K562 (cell line): ENCODE measurements around the gene MFAP5. TPM values are rescaled to one million over a fixed set of nuclear protein-coding genes. Genes with fewer than 3 reads are reported as not detected.

ENCODE experiments used
- FOXK1 ChIP-seq: sonication (generic); formaldehyde crosslinking; IDR thresholded peaks from 2 replicates; pipeline ENCODE4 v1.8.0; 2022; ENCODE audit warnings: missing genetic modification reagents, mild to moderate bottlenecking, borderline replicate concordance
- GTF2E2 ChIP-seq: fragments of 200-800 bp; sonication (Bioruptor generic); IDR thresholded peaks from 2 replicates; pipeline ENCODE4 v1.6.1; 2016; ENCODE audit warnings: missing genetic modification characterization, missing compliant biosample characterization
- HDAC2 ChIP-seq: fragments of 450-650 bp; IDR thresholded peaks from 2 replicates; pipeline ENCODE4 v1.6.1; 2016; ENCODE audit warnings: mild to moderate bottlenecking
- HOXB6 ChIP-seq: fragments of 250-450 bp; sonication (Bioruptor Pico); IDR thresholded peaks from 2 replicates; pipeline ENCODE4 v1.5.1; 2022; ENCODE audit warnings: mild to moderate bottlenecking, borderline replicate concordance
- L3MBTL2 ChIP-seq: fragments of 450-650 bp; IDR thresholded peaks from 2 replicates; pipeline ENCODE4 v1.6.1; 2016; ENCODE audit warnings: mild to moderate bottlenecking, moderate library complexity
- NRF1 ChIP-seq, 2 experiments: fragments of 450-650 bp; IDR thresholded peaks in 1 of 2; conservative IDR thresholded peaks in 1 of 2; 2 replicates each; pipeline ENCODE4 v1.6.1; 2014; ENCODE audit warnings: mild to moderate bottlenecking in 2 of 2
- RCOR1 ChIP-seq, 2 experiments: IDR thresholded peaks; 2 replicates each; pipeline ENCODE4 v1.6.1; 2012; ENCODE audit warnings: low read depth in 2 of 2, low read length in 2 of 2, borderline replicate concordance in 1 of 2, improper control_type of control experiment in 1 of 2
- SAP30 ChIP-seq: fragments of 200-600 bp; sonication (generic); IDR thresholded peaks from 2 replicates; pipeline ENCODE4 v1.6.1; 2012; ENCODE audit warnings: borderline replicate concordance, low read depth, mild to moderate bottlenecking, moderate library complexity, low read length, control low read depth, inconsistent platforms; ENCODE audit not compliant: insufficient read depth, poor library complexity, severe bottlenecking
- SMARCA4 ChIP-seq: fragments of 450-650 bp; IDR thresholded peaks from 2 replicates; pipeline ENCODE4 v1.6.1; 2016
- TOE1 ChIP-seq, 2 experiments: fragments of 450-650 bp in 1 of 2; sonication (generic) in 1 of 2; formaldehyde crosslinking in 1 of 2; IDR thresholded peaks; 2 replicates each; pipeline versions ENCODE4 v1.7.1 to v1.8.0; 2016 to 2022; ENCODE audit warnings: borderline replicate concordance in 2 of 2, mild to moderate bottlenecking in 2 of 2, antibody characterized with exemption in 1 of 2, inconsistent platforms in 1 of 2, low read depth in 1 of 2, missing genetic modification reagents in 1 of 2, moderate library complexity in 1 of 2
- ZFPM2 ChIP-seq: fragments of 250-450 bp; sonication (Bioruptor Pico); IDR thresholded peaks from 2 replicates; pipeline ENCODE4 v1.5.1; 2022; ENCODE audit warnings: mild to moderate bottlenecking
- polyA plus RNA-seq, 8 experiments: library from polyadenylated mRNA; depleted of rRNA in 4 of 8; stranded (reverse) in 5 of 8; unstranded in 3 of 8; fragments of >200 nt; fragmentation: Nextera tagmentation in 2 of 8; fragmentation: Illumina TruSeq in 1 of 8; extraction: Ambion mirVana in 2 of 8; extraction: Trizol in 1 of 8; gene quantifications; 2 replicates each; pipeline versions ENCODE4 v1.2.1 to v1.2.3, GENCODE V29; 2011 to 2014; ENCODE audit warnings: inconsistent platforms in 1 of 8, missing spikeins in 1 of 8
- total RNA-seq, 7 experiments: library from RNA; depleted of rRNA in 6 of 7; stranded (reverse); fragments of >200 nt in 6 of 7; fragmentation: Illumina TruSeq in 2 of 7; extraction: Trizol in 2 of 7; gene quantifications; 2 replicates each; pipeline versions ENCODE4 v1.2.1 to v1.2.3, GENCODE V29; 2011 to 2021; ENCODE audit warnings: low replicate concordance in 1 of 7
- TF ChIP-seq, protein P1 (sequence below): fragments of 450-650 bp; IDR thresholded peaks from 2 replicates; pipeline ENCODE4 v1.7.0; 2016; ENCODE audit warnings: borderline replicate concordance
- TF ChIP-seq, protein P2 (sequence below), 2 experiments: fragments of 450-650 bp; formaldehyde crosslinking in 1 of 2; IDR thresholded peaks; 2 replicates each; pipeline versions ENCODE4 v1.4.0 to v1.6.1; 2014 to 2020; ENCODE audit warnings: mild to moderate bottlenecking in 2 of 2, borderline replicate concordance in 1 of 2, low read depth in 1 of 2
- TF ChIP-seq, protein P3 (sequence below): conservative IDR thresholded peaks from 2 replicates; pipeline ENCODE4 v1.6.1; 2011; ENCODE audit warnings: low read depth, mild to moderate bottlenecking, low read length; ENCODE audit not compliant: control insufficient read depth

The MFAP5 gene
- total and polyA plus RNA-seq, 9 of the 15 experiments (the other 6 are each of a cell fraction or from before 2014, with no cell fraction given): not detected

DNA sequence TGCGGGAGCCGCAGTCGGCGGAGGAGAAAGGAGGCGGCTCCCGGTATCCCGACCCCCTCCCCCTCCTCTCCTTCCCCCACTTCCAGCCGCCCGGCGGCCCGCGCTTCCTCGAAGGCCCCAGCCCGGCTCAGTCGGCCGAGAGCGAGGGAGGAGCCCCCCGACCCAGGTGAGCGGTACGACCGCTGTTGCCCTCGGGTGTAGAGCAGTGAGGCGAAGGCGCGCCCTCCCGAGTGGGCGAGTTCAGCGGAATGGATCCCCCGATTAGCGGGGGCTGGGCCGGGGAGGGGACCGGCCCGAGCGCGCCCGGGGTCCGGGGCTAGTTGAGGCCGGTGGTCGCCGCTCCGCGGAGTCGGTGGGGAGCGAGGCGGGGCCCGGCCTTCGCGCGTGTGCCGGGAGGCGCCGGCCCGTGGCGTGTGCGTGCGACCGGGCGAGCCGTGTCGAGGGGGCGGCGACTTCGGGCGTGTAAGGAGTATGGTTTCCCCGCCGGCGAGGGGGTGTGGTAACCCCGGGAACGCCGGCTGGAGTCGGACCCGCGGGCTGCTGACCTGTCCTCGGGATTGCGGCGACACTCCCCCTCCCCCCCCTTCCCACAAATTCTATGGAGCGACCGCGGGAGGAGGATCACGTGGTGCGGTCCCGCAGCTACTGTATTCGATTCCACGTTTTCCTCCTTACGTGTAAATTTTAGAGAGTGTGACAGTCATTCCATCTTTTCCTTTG is 35.7 kb upstream of the MFAP5 start (continued):
- TF ChIP-seq L3MBTL2: peak; percentile 56; the same call in 1 of the 2 replicates
- no peak for TF ChIP-seq ZFPM2 (CRISPR knock-in tag)
- TF ChIP-seq SAP30: peak; percentile 82
- no peak for TF ChIP-seq RCOR1 (IDR thresholded peaks at IDR 0.05; ENCODE audit: borderline replicate concordance in 1 of 2, low read depth in 2 of 2, low read length in 2 of 2)
- TF ChIP-seq FOXK1 (CRISPR knock-in tag): no peak
- no peak for TF ChIP-seq HOXB6 (CRISPR knock-in tag)
- TF ChIP-seq GTF2E2 (tag): no peak
- TF ChIP-seq, protein P1, sequence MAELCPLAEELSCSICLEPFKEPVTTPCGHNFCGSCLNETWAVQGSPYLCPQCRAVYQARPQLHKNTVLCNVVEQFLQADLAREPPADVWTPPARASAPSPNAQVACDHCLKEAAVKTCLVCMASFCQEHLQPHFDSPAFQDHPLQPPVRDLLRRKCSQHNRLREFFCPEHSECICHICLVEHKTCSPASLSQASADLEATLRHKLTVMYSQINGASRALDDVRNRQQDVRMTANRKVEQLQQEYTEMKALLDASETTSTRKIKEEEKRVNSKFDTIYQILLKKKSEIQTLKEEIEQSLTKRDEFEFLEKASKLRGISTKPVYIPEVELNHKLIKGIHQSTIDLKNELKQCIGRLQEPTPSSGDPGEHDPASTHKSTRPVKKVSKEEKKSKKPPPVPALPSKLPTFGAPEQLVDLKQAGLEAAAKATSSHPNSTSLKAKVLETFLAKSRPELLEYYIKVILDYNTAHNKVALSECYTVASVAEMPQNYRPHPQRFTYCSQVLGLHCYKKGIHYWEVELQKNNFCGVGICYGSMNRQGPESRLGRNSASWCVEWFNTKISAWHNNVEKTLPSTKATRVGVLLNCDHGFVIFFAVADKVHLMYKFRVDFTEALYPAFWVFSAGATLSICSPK: no peak
- TF ChIP-seq NRF1 (conservative IDR thresholded peaks at IDR 0.05 in 1 of 2, IDR thresholded peaks at IDR 0.05 in 1 of 2): peak in 1 of 2 experiments; percentile 2; a peak in 1 of 4 replicates
- TF ChIP-seq, protein P2, sequence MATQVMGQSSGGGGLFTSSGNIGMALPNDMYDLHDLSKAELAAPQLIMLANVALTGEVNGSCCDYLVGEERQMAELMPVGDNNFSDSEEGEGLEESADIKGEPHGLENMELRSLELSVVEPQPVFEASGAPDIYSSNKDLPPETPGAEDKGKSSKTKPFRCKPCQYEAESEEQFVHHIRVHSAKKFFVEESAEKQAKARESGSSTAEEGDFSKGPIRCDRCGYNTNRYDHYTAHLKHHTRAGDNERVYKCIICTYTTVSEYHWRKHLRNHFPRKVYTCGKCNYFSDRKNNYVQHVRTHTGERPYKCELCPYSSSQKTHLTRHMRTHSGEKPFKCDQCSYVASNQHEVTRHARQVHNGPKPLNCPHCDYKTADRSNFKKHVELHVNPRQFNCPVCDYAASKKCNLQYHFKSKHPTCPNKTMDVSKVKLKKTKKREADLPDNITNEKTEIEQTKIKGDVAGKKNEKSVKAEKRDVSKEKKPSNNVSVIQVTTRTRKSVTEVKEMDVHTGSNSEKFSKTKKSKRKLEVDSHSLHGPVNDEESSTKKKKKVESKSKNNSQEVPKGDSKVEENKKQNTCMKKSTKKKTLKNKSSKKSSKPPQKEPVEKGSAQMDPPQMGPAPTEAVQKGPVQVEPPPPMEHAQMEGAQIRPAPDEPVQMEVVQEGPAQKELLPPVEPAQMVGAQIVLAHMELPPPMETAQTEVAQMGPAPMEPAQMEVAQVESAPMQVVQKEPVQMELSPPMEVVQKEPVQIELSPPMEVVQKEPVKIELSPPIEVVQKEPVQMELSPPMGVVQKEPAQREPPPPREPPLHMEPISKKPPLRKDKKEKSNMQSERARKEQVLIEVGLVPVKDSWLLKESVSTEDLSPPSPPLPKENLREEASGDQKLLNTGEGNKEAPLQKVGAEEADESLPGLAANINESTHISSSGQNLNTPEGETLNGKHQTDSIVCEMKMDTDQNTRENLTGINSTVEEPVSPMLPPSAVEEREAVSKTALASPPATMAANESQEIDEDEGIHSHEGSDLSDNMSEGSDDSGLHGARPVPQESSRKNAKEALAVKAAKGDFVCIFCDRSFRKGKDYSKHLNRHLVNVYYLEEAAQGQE (IDR thresholded peaks at IDR 0.05; ENCODE audit: borderline replicate concordance): 0 out of 2 replicates have a peak, but pooled peaks have one; percentile 16
- TF ChIP-seq, protein P2 (CRISPR knock-in tag; IDR thresholded peaks at IDR 0.05; ENCODE audit: low read depth): no peak
- TF ChIP-seq HDAC2: no peak
- peak; percentile 47; the same call in 1 of the 2 replicates for TF ChIP-seq TOE1 (IDR thresholded peaks at IDR 0.05; ENCODE audit: borderline replicate concordance)
- TF ChIP-seq TOE1 (CRISPR knock-in tag; IDR thresholded peaks at IDR 0.05; ENCODE audit: borderline replicate concordance, low read depth): no peak
- TF ChIP-seq SMARCA4: no peak
- TF ChIP-seq, protein P3, sequence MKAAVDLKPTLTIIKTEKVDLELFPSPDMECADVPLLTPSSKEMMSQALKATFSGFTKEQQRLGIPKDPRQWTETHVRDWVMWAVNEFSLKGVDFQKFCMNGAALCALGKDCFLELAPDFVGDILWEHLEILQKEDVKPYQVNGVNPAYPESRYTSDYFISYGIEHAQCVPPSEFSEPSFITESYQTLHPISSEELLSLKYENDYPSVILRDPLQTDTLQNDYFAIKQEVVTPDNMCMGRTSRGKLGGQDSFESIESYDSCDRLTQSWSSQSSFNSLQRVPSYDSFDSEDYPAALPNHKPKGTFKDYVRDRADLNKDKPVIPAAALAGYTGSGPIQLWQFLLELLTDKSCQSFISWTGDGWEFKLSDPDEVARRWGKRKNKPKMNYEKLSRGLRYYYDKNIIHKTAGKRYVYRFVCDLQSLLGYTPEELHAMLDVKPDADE: 0 out of 2 replicates have a peak, but pooled peaks have one; percentile 43
